ENCODE data around the gene GALNT10.

Gene GALNT10

GRCh38 chr5:154199671-154200220 lies 9.2 kb downstream of the GALNT10 start:
- Histone ChIP-seq H3K9ac (peak overlapping the region in 2 of 11 experiments; percentile 13 to 23; a peak in 4 of 22 replicates), H3K36me3 (peaks cover 0 to 18% (median 0%) of the 10 kb centered on the region in 11 experiments; a peak in 8 of 22 replicates), H3K9me3 (replicated peaks in 1 of 11) (no peaks in the 10 kb centered on the region), H3K4me1 (peaks cover 28 to 56% (median 48%) of the 10 kb centered on the region in 10 experiments; a peak in 19 of 20 replicates), H3K27ac (peak overlapping the region in 4 of 11 experiments; percentile 11 to 39 (median 36); a peak in 7 of 22 replicates), H4K20me1 (peaks cover 0 to 62% (median 10%) of the 10 kb centered on the region in 11 experiments; a peak in 13 of 22 replicates), H3K27me3 (no peaks in the 10 kb centered on the region), H3K4me3 (no peak overlapping the region), H3K4me2 (peak overlapping the region; percentile 13 to 81 (median 52); a peak in 20 of 22 replicates)
- no peak for TF ChIP-seq Cebpa-rat (IDR thresholded peaks at IDR 0.05)

- Histone ChIP-seq H3K4me2 (peak overlapping the region in 10 of 11 experiments; percentile 20 to 81 (median 59); a peak in 18 of 22 replicates), H4K20me1 (peaks cover 0 to 63% (median 10%) of the 10 kb centered on the region in 11 experiments; a peak in 13 of 22 replicates), H3K4me3 (no peak overlapping the region), H3K9ac (peak overlapping the region in 2 of 11 experiments; percentile 13 to 23; a peak in 4 of 22 replicates), H3K4me1 (peaks cover 28 to 56% (median 48%) of the 10 kb centered on the region in 10 experiments; a peak in 19 of 20 replicates), H3K9me3 (replicated peaks in 1 of 11) (no peaks in the 10 kb centered on the region), H3K27ac (peak overlapping the region in 4 of 11 experiments; percentile 11 to 39 (median 32); a peak in 6 of 22 replicates), H3K36me3 (peaks cover 0 to 14% (median 0%) of the 10 kb centered on the region in 11 experiments; a peak in 7 of 22 replicates), H3K27me3 (no peaks in the 10 kb centered on the region)
- TF ChIP-seq Cebpa-rat (IDR thresholded peaks at IDR 0.05): no peak
These were observed 9.7 kb downstream of the GALNT10 start for GRCh38 chr5:154200221-154200620.

GRCh38 chr5:154201108-154201769 lies 10.7 kb downstream of the GALNT10 start:
- Histone ChIP-seq H3K9ac (no peak overlapping the region), H3K9me3 (replicated peaks in 1 of 11) (no peaks in the 10 kb centered on the region), H3K27ac (no peak overlapping the region), H3K4me3 (no peak overlapping the region), H3K4me1 (peaks cover 28 to 59% (median 49%) of the 10 kb centered on the region in 10 experiments; a peak in 19 of 20 replicates), H3K27me3 (no peaks in the 10 kb centered on the region), H3K36me3 (peaks cover 0 to 10% (median 0%) of the 10 kb centered on the region in 11 experiments; a peak in 7 of 22 replicates), H4K20me1 (peaks cover 0 to 62% (median 10%) of the 10 kb centered on the region in 11 experiments; a peak in 14 of 22 replicates), H3K4me2 (no peak overlapping the region)
- TF ChIP-seq Cebpa-rat (IDR thresholded peaks at IDR 0.05): no peak

- Histone ChIP-seq H3K27me3 (no peaks in the 10 kb centered on the region), H4K20me1 (peaks cover 0 to 61% (median 8%) of the 10 kb centered on the region in 11 experiments; a peak in 14 of 22 replicates), H3K9me3 (replicated peaks in 1 of 11) (no peaks in the 10 kb centered on the region), H3K4me2 (peak overlapping the region in 10 of 11 experiments; percentile 18 to 57 (median 34); a peak in 13 of 22 replicates), H3K27ac (no peak overlapping the region), H3K4me3 (no peak overlapping the region), H3K4me1 (peaks cover 27 to 46% (median 40%) of the 10 kb centered on the region in 10 experiments; a peak in 19 of 20 replicates), H3K36me3 (peaks cover 0 to 18% (median 0%) of the 10 kb centered on the region in 11 experiments; a peak in 5 of 22 replicates), H3K9ac (peak overlapping the region in 2 of 11 experiments; percentile 18 to 35; a peak in 2 of 22 replicates)
- TF ChIP-seq Cebpa-rat (IDR thresholded peaks at IDR 0.05): no peak
These were observed 12.1 kb downstream of the GALNT10 start for GRCh38 chr5:154202379-154203260.

GRCh38 chr5:154203798-154204578 lies 13.5 kb downstream of the GALNT10 start:
- Histone ChIP-seq H3K36me3 (peaks cover 0 to 22% (median 3%) of the 10 kb centered on the region in 11 experiments; a peak in 11 of 22 replicates), H3K9ac (no peak overlapping the region), H3K9me3 (replicated peaks in 1 of 11) (peaks cover 0 to 4% (median 0%) of the 10 kb centered on the region in 11 experiments; a peak in 2 of 22 replicates), H3K4me2 (no peak overlapping the region), H3K4me3 (no peak overlapping the region), H4K20me1 (peaks cover 0 to 53% (median 4%) of the 10 kb centered on the region in 11 experiments; a peak in 9 of 22 replicates), H3K27ac (no peak overlapping the region), H3K4me1 (peaks cover 23 to 32% (median 27%) of the 10 kb centered on the region in 10 experiments; a peak in 19 of 20 replicates), H3K27me3 (no peaks in the 10 kb centered on the region)
- no peak for TF ChIP-seq Cebpa-rat (IDR thresholded peaks at IDR 0.05)

- no peak overlapping the region; a peak in 1 of 22 replicates for H3K4me2 ChIP-seq
- no peaks in the 10 kb centered on the region for H3K27me3 ChIP-seq
- H3K9ac ChIP-seq: no peak overlapping the region
- peaks cover 0 to 8% (median 0%) of the 10 kb centered on the region in 11 experiments; a peak in 2 of 22 replicates for H3K9me3 ChIP-seq (replicated peaks in 1 of 11)
- H3K36me3 ChIP-seq: peaks cover 0 to 27% (median 7%) of the 10 kb centered on the region in 11 experiments; a peak in 11 of 22 replicates
- no peak overlapping the region for H3K4me3 ChIP-seq
- peaks cover 0 to 40% (median under 1%) of the 10 kb centered on the region in 11 experiments; a peak in 7 of 22 replicates for H4K20me1 ChIP-seq
- no peak overlapping the region for H3K27ac ChIP-seq
- TF ChIP-seq Cebpa-rat (IDR thresholded peaks at IDR 0.05): peak in 5 of 11 experiments; percentile 17 to 72 (median 45); a peak in 5 of 22 replicates
- peaks cover 8 to 18% (median 12%) of the 10 kb centered on the region in 10 experiments; a peak in 16 of 20 replicates for H3K4me1 ChIP-seq
These were observed 15.0 kb downstream of the GALNT10 start for GRCh38 chr5:154205441-154206117.

- no peak overlapping the region for H3K27ac ChIP-seq
- peak overlapping the region in 3 of 11 experiments; percentile 8 to 27 (median 23); a peak in 3 of 22 replicates for H3K4me2 ChIP-seq
- no peak overlapping the region for H3K9ac ChIP-seq
- TF ChIP-seq Cebpa-rat (IDR thresholded peaks at IDR 0.05): no peak
- H3K4me3 ChIP-seq: no peak overlapping the region
- H3K4me1 ChIP-seq: peaks cover 13 to 24% (median 18%) of the 10 kb centered on the region in 10 experiments
- H3K36me3 ChIP-seq: peaks cover 0 to 27% (median 7%) of the 10 kb centered on the region in 11 experiments; a peak in 11 of 22 replicates
- no peaks in the 10 kb centered on the region for H3K27me3 ChIP-seq
- H3K9me3 ChIP-seq (replicated peaks in 1 of 11): peaks cover 0 to 8% (median 0%) of the 10 kb centered on the region in 11 experiments; a peak in 2 of 22 replicates
- peaks cover 0 to 40% (median 0%) of the 10 kb centered on the region in 11 experiments; a peak in 7 of 22 replicates for H4K20me1 ChIP-seq
These were observed 15.8 kb downstream of the GALNT10 start for GRCh38 chr5:154206311-154206710.
